ENCODE results near the gene SLC4A1.

GRCh38 chr17:44198721-44199552 is 69.0 kb downstream of the SLC4A1 start:
- TF ChIP-seq HNF4A (conservative IDR thresholded peaks at IDR 0.05) (no peak), SP1 (IDR thresholded peaks at IDR 0.05) (no peak)
- TF ChIP-seq, protein P1, sequence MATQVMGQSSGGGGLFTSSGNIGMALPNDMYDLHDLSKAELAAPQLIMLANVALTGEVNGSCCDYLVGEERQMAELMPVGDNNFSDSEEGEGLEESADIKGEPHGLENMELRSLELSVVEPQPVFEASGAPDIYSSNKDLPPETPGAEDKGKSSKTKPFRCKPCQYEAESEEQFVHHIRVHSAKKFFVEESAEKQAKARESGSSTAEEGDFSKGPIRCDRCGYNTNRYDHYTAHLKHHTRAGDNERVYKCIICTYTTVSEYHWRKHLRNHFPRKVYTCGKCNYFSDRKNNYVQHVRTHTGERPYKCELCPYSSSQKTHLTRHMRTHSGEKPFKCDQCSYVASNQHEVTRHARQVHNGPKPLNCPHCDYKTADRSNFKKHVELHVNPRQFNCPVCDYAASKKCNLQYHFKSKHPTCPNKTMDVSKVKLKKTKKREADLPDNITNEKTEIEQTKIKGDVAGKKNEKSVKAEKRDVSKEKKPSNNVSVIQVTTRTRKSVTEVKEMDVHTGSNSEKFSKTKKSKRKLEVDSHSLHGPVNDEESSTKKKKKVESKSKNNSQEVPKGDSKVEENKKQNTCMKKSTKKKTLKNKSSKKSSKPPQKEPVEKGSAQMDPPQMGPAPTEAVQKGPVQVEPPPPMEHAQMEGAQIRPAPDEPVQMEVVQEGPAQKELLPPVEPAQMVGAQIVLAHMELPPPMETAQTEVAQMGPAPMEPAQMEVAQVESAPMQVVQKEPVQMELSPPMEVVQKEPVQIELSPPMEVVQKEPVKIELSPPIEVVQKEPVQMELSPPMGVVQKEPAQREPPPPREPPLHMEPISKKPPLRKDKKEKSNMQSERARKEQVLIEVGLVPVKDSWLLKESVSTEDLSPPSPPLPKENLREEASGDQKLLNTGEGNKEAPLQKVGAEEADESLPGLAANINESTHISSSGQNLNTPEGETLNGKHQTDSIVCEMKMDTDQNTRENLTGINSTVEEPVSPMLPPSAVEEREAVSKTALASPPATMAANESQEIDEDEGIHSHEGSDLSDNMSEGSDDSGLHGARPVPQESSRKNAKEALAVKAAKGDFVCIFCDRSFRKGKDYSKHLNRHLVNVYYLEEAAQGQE (IDR thresholded peaks at IDR 0.05) = no peak
- TF ChIP-seq, protein P2, sequence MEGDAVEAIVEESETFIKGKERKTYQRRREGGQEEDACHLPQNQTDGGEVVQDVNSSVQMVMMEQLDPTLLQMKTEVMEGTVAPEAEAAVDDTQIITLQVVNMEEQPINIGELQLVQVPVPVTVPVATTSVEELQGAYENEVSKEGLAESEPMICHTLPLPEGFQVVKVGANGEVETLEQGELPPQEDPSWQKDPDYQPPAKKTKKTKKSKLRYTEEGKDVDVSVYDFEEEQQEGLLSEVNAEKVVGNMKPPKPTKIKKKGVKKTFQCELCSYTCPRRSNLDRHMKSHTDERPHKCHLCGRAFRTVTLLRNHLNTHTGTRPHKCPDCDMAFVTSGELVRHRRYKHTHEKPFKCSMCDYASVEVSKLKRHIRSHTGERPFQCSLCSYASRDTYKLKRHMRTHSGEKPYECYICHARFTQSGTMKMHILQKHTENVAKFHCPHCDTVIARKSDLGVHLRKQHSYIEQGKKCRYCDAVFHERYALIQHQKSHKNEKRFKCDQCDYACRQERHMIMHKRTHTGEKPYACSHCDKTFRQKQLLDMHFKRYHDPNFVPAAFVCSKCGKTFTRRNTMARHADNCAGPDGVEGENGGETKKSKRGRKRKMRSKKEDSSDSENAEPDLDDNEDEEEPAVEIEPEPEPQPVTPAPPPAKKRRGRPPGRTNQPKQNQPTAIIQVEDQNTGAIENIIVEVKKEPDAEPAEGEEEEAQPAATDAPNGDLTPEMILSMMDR (IDR thresholded peaks at IDR 0.05; ENCODE audit: low read depth, low read length, missing input control) = no peak

All from liver (tissue), 3 donors.